K562 (cell line): ENCODE measurements around the gene MRPL55. TPM values are rescaled to one million over a fixed set of nuclear protein-coding genes. Genes with fewer than 3 reads are reported as not detected.

Experiments
- polyA plus RNA-seq, 8 experiments: library from polyadenylated mRNA; depleted of rRNA in 4 of 8; stranded (reverse) in 5 of 8; unstranded in 3 of 8; fragments of >200 nt; fragmentation: Nextera tagmentation in 2 of 8; fragmentation: Illumina TruSeq in 1 of 8; extraction: Ambion mirVana in 2 of 8; extraction: Trizol in 1 of 8; gene quantifications; 2 replicates each; pipeline versions ENCODE4 v1.2.1 to v1.2.3, GENCODE V29; 2011 to 2014; ENCODE audit warnings: inconsistent platforms in 1 of 8, missing spikeins in 1 of 8
- total RNA-seq, 7 experiments: library from RNA; depleted of rRNA in 6 of 7; stranded (reverse); fragments of >200 nt in 6 of 7; fragmentation: Illumina TruSeq in 2 of 7; extraction: Trizol in 2 of 7; gene quantifications; 2 replicates each; pipeline versions ENCODE4 v1.2.1 to v1.2.3, GENCODE V29; 2011 to 2021; ENCODE audit warnings: low replicate concordance in 1 of 7
- TF ChIP-seq, protein P1 (sequence below): fragments of 200-600 bp; sonication (generic); IDR thresholded peaks from one replicate; pipeline ENCODE4 v1.6.1; 2012; ENCODE audit warnings: mild to moderate bottlenecking, low read depth, low read length, inconsistent platforms

Gene MRPL55
- total and polyA plus RNA-seq, 9 of the 15 experiments (the other 6 are each of a cell fraction or from before 2014, with no cell fraction given): 34.9 to 228 (median 81.0) TPM

- TF ChIP-seq, protein P1, sequence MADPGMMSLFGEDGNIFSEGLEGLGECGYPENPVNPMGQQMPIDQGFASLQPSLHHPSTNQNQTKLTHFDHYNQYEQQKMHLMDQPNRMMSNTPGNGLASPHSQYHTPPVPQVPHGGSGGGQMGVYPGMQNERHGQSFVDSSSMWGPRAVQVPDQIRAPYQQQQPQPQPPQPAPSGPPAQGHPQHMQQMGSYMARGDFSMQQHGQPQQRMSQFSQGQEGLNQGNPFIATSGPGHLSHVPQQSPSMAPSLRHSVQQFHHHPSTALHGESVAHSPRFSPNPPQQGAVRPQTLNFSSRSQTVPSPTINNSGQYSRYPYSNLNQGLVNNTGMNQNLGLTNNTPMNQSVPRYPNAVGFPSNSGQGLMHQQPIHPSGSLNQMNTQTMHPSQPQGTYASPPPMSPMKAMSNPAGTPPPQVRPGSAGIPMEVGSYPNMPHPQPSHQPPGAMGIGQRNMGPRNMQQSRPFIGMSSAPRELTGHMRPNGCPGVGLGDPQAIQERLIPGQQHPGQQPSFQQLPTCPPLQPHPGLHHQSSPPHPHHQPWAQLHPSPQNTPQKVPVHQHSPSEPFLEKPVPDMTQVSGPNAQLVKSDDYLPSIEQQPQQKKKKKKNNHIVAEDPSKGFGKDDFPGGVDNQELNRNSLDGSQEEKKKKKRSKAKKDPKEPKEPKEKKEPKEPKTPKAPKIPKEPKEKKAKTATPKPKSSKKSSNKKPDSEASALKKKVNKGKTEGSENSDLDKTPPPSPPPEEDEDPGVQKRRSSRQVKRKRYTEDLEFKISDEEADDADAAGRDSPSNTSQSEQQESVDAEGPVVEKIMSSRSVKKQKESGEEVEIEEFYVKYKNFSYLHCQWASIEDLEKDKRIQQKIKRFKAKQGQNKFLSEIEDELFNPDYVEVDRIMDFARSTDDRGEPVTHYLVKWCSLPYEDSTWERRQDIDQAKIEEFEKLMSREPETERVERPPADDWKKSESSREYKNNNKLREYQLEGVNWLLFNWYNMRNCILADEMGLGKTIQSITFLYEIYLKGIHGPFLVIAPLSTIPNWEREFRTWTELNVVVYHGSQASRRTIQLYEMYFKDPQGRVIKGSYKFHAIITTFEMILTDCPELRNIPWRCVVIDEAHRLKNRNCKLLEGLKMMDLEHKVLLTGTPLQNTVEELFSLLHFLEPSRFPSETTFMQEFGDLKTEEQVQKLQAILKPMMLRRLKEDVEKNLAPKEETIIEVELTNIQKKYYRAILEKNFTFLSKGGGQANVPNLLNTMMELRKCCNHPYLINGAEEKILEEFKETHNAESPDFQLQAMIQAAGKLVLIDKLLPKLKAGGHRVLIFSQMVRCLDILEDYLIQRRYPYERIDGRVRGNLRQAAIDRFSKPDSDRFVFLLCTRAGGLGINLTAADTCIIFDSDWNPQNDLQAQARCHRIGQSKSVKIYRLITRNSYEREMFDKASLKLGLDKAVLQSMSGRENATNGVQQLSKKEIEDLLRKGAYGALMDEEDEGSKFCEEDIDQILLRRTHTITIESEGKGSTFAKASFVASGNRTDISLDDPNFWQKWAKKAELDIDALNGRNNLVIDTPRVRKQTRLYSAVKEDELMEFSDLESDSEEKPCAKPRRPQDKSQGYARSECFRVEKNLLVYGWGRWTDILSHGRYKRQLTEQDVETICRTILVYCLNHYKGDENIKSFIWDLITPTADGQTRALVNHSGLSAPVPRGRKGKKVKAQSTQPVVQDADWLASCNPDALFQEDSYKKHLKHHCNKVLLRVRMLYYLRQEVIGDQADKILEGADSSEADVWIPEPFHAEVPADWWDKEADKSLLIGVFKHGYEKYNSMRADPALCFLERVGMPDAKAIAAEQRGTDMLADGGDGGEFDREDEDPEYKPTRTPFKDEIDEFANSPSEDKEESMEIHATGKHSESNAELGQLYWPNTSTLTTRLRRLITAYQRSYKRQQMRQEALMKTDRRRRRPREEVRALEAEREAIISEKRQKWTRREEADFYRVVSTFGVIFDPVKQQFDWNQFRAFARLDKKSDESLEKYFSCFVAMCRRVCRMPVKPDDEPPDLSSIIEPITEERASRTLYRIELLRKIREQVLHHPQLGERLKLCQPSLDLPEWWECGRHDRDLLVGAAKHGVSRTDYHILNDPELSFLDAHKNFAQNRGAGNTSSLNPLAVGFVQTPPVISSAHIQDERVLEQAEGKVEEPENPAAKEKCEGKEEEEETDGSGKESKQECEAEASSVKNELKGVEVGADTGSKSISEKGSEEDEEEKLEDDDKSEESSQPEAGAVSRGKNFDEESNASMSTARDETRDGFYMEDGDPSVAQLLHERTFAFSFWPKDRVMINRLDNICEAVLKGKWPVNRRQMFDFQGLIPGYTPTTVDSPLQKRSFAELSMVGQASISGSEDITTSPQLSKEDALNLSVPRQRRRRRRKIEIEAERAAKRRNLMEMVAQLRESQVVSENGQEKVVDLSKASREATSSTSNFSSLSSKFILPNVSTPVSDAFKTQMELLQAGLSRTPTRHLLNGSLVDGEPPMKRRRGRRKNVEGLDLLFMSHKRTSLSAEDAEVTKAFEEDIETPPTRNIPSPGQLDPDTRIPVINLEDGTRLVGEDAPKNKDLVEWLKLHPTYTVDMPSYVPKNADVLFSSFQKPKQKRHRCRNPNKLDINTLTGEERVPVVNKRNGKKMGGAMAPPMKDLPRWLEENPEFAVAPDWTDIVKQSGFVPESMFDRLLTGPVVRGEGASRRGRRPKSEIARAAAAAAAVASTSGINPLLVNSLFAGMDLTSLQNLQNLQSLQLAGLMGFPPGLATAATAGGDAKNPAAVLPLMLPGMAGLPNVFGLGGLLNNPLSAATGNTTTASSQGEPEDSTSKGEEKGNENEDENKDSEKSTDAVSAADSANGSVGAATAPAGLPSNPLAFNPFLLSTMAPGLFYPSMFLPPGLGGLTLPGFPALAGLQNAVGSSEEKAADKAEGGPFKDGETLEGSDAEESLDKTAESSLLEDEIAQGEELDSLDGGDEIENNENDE: no peak
Observed at GRCh38 chr1:228114827-228115226, 5.7 kb upstream of the MRPL55 start (continued).
